Activated T-cell treated with anti-CD3 and anti-CD28 coated beads, Interleukin-2, amount 50 U/mL, for 1 hour (primary cell): ENCODE measurements around the gene CORIN.
A peak's percentile ranks its signal among the peaks of the same experiment; 100 is the strongest.

Experiments used
- DNase-seq: peaks from one replicate; pipeline ENCODE4 v3.0.0-alpha.2; 2020

The CORIN gene

GRCh38 chr4:47837908-47838294 lies at the start of gene CORIN:
CORIN (minus strand) TSS chr4:47838067; CDS start chr4:47837949, 118 bp downstream.
- no peak for DNase-seq

- DNase-seq, result no peak
These were observed 44.4 kb upstream of the CORIN start for GRCh38 chr4:47882228-47882627.

GRCh38 chr4:47879458-47879857 lies 41.6 kb upstream of the CORIN start:
- no peak for DNase-seq

- DNase-seq, result no peak
These were observed 39.1 kb upstream of the CORIN start for GRCh38 chr4:47876784-47877546.

GRCh38 chr4:47876310-47876709 lies 38.4 kb upstream of the CORIN start:
- no peak for DNase-seq

GRCh38 chr4:47873877-47874541 lies 36.1 kb upstream of the CORIN start:
- DNase-seq, result no peak

GRCh38 chr4:47863486-47863885 lies 25.6 kb upstream of the CORIN start:
- no peak for DNase-seq

GRCh38 chr4:47862297-47862696 lies 24.4 kb upstream of the CORIN start:
- DNase-seq, result no peak

GRCh38 chr4:47860305-47860704 lies 22.4 kb upstream of the CORIN start:
- DNase-seq, result no peak

- no peak for DNase-seq
These were observed 20.1 kb upstream of the CORIN start for GRCh38 chr4:47858006-47858405.

- no peak for DNase-seq
These were observed 18.8 kb upstream of the CORIN start for GRCh38 chr4:47856713-47857112.

GRCh38 chr4:47855350-47855749 lies 17.5 kb upstream of the CORIN start:
- no peak for DNase-seq

GRCh38 chr4:47852136-47852535 lies 14.3 kb upstream of the CORIN start:
- no peak for DNase-seq

- no peak for DNase-seq
These were observed 11.6 kb upstream of the CORIN start for GRCh38 chr4:47849466-47849865.

- DNase-seq, result no peak
These were observed 10.2 kb upstream of the CORIN start for GRCh38 chr4:47848041-47848440.

GRCh38 chr4:47842985-47843384 lies 5.1 kb upstream of the CORIN start:
- no peak for DNase-seq

- no peak for DNase-seq
These were observed 2.4 kb upstream of the CORIN start for GRCh38 chr4:47840291-47840690.

- peak; percentile 21 for DNase-seq
These were observed 1.4 kb upstream of the CORIN start for GRCh38 chr4:47839259-47839658.

GRCh38 chr4:47838445-47838844 lies 578 bp upstream of the CORIN start:
- no peak for DNase-seq

- peak; percentile 55 for DNase-seq
These were observed 566 bp downstream of the CORIN start for GRCh38 chr4:47837094-47837907.

- DNase-seq, result peak; percentile 60
These were observed 1.2 kb downstream of the CORIN start for GRCh38 chr4:47836641-47837093.

- DNase-seq, result no peak
These were observed 2.4 kb downstream of the CORIN start for GRCh38 chr4:47835494-47835893.

GRCh38 chr4:47831026-47831679 lies 6.7 kb downstream of the CORIN start:
- no peak for DNase-seq
